HG03064 (cell line): Measurements from ENCODE around the gene QSOX1.

Experiments used
- ATAC-seq: cut with Tn5 transposase; IDR thresholded peaks from one replicate; pipeline ENCODE4 v1.9.1; 2021; ENCODE audit warnings: low read depth; ENCODE audit not compliant: unreplicated experiment

Gene QSOX1

GRCh38 chr1:180231506-180231921 lies 76.8 kb downstream of the QSOX1 start:
- ATAC-seq = no peak

GRCh38 chr1:180231936-180232335 lies 77.3 kb downstream of the QSOX1 start:
- no peak for ATAC-seq

GRCh38 chr1:180232521-180233043 lies 77.9 kb downstream of the QSOX1 start:
- no peak for ATAC-seq

- no peak for ATAC-seq
These were observed 78.7 kb downstream of the QSOX1 start for GRCh38 chr1:180233191-180234011.

DNA sequence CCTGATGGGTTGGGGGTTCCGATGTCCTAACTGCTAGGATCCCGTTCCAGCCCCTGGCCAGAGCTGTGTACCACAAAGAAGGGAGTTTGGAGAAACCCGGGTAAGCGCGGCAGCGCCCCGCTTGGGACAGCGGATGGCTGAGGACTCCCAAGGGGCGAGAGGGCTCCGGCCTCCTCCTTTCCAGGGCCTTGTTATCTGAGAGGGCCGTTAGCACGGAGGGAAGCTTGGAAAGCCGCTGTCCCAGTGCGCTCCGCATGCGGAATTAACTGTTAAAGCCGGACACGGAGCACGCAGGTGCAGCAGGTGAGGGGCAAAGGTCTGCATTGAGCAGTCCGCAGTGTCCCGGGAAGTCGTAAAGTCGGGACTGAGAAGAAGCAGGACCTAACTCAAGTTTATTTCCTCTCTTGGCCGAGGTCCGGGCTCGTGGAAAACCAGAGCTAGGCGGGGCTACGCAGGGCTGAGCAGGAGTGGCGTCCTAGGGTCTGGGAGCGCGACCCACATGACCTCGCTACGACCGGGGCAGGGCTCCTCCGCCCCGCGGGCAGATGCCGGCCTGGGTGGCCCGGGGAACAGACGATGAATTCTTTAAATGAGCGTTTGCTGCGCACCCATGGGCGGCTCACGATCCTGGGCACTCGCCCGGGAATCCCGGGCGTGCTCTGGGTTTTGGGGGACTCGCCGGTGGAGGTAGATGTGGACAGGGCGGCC lies 79.9 kb downstream of the QSOX1 start:
- ATAC-seq = no peak

DNA sequence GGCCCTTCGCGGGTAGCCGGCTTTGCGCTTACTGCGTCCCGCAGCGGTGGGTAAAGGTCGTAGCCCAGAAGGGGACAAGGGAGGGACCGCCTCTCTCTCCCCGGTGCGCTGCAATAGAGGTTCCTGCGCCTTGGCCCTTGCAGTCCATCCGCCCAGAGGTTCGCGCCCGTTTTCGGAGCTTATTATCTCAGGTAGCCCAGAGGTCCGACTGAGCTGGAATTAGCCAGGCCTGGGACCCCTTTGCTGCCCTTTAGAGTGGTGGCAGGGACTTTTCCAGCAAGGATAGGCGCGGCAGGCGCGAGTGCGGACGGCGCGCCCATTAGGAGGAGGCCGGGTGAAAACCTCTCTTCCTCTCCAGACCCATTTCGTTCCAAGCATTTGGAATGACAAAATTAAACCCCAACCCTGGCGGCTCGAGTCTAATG lies 80.4 kb downstream of the QSOX1 start:
- ATAC-seq = no peak

DNA sequence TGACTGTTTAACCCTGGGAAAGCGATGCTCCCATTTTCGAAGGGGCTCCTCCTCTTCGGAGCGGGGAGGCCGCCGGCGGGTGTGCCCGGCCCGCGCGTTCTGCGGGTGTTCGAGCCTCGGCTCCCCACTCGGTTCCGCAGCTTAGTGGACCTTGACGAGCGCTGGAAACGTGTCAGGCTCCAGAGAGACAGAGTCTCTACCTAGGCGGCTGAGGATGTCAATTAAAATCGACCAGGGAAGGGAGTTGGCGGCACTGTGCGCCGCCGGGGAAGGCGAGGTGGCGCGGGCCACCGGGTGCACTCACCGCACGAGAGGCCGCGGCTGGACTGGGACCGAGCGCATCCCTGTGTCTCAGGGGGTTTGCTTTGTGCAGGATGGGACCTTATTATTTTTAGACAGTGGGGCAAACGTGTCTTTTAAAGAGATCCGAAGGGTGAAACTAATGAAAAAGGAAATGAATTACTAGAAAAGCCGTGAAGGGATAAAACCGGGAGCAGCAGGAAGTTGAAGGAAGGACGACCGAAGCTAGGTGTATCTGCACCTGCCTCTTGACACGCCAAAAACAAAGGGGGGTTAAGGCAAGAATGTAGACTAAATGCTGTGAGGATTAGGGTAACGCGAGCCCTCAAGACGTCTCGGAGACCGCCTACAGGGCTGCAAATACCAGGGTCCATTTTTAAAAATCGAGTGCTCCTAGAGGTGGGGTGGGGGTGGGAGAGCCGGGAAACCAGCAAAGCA lies 81.0 kb downstream of the QSOX1 start:
- ATAC-seq = no peak

DNA sequence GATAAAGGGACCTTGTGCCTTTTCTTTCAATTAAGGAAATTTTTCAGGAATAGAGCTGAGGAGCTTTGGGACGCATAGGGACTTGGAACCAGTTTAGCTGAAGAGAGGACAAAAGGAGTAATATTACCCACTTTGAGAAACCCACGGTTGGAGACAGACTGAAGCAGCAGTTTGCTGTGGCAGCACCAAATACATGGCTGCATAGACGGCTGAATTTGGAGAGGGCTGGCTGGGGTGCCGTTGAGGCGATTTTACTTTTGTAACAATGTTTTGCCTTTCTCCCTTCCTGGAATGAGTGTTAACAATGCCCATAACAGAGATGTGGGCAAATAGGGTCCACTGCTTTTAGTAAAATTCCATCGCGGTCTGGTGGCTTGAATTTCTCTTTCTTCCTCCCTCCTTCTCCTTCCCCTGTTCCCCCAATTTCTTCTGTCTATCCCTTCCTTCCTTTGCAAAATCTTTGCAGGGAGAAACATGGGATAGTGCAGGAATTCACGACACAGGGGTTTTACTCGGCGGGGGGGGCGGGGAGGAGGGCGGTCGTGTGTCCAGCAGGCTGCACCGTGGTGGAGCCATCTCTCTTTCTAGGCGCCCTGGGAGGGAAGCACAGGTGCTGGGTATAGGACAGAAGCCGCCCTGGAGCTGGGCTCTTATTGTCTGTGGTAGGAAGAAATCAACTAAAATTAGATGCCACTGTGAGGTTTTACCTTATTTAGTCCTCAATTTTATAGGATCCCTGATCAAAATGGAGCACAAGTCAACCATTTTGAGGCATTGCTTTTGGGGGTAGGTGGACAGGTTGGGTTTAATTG lies 82.2 kb downstream of the QSOX1 start:
- no peak for ATAC-seq

DNA sequence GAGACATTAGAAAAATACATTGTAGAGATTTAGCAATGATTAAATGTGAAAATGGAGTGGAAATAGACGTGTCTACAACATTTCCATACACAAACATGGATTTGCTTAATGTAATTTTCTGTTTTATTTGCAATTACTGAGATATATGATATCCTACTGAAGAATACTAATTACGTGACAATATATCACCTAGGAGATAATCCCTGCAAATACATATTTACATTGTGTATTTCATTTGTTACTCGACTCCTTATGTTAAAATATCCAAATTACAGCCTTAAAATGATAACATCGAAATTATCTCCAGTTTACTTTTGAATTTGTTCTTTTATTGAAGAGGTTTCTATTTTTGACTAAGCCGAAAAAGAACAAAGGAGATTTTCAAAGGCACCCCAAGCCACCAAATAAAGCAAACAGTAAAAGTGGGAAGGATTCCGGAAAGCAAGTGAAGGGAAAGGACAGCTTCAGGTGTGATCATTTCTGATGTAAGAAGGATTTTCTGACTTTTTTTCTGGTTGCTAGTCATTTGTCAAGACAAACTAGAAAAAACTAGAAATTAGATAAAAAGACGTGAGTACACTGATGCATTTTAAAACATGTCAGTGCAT lies 83.3 kb downstream of the QSOX1 start:
- no peak for ATAC-seq

GRCh38 chr1:180238675-180239074 lies 84.0 kb downstream of the QSOX1 start:
- ATAC-seq = no peak

DNA sequence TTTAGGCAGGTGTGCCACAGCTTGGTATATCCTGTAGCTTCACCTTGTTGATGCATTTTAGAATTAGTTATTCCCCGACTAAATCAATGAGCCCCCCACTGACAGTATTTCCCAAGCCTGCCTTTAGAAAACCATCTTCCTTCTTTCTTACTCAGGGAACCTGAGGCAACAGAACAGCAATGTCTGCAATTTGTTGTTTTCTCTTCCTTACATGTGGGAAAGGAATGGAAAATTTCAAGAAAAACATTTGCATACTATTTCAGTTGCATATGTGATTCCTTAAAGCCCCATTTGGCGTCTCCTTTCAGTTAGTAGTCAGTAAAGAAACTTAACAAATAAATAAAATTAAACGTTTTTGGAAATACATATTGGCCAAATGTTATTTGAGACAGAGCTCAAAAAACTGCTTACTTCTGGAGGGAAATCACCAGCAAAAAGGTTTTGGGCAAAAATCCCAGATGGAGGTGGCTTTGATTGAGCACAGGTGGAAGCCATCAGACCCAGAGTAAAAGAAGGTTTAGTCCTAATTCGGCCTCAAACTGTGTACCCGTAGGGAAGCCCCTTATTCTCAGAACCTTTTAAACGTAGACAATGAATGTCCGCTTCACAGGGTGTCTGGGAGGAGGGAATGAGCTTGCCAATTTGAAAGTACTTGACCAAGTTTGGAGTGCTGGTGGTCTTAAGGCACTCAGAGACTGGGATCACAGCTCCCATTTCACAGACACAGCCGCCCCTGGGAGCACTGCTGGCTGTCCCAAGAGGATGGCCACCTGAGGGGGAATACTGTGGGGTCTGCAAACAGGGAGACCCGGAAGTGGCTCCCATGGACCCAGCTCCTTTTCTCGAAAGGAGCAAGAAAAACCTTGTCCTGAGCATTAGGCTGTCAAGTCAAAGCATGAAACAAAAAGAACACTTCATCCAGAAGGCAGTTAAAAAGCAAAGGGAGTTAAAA lies 84.8 kb downstream of the QSOX1 start:
- no peak for ATAC-seq

DNA sequence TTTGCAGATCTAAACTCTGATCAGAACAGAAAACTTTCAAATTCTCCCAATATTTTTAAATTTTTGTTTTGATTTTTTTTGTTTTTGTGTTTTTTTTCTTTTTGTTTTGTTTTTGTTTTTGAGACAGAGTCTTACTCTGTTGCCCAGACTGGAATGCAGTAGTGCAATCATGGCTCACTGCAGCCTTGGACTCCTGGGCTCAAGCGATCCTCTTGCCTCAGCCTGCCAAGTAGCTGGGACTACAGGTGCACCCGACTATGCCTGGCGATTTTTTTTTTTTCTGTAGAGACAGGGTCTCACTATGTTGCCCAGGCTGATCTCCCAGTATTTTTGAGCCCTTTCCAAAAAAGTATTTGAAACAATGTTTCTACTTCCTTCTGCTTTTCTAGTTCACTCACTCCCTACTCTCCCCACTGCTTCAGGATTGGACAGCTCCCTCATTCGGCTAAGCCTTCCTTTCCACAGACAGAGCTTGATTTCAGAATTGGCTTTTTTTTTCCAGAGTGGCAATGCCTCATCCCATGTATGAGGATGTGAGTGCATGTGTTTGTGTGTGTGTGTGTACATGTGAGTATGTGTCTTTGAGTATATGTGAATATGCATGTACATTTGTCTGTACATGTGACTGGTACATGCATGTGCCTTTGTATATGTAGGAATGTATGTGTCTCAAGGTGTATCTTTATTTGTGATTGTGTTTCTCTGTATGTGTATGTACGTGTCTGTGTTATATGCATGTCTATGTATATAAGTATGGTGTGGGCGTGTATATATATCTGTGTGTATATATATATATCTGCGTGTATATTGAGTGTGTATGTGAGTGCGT lies 87.3 kb downstream of the QSOX1 start:
- ATAC-seq = no peak

GRCh38 chr1:180243517-180244221 lies 89.0 kb downstream of the QSOX1 start:
- no peak for ATAC-seq

- no peak for ATAC-seq
These were observed 90.2 kb downstream of the QSOX1 start for GRCh38 chr1:180244840-180245239.

- ATAC-seq = no peak
These were observed 91.9 kb downstream of the QSOX1 start for GRCh38 chr1:180246579-180246978.

DNA sequence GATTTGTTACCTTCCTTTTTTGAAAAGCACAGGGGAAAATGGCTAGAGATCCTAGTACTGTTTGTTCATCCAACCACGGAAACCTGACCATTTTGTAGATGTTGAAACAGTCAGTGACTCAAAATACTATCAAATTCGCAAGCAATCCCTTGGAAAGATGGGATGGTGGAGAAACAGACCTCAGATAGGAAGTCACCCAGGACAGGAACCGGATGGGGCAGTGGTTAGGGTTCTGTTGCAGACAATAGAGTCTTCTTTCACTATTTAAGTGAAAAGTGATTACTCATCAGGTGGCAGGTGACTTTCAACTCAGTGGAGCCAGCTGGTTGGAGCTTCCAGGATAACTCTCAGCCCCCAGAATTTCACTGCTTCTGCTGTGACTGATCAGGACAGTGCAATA lies 92.4 kb downstream of the QSOX1 start:
- ATAC-seq = no peak

GRCh38 chr1:180247580-180247979 lies 92.9 kb downstream of the QSOX1 start:
- no peak for ATAC-seq
